Activated CD8-positive, alpha-beta memory T cell treated with anti-CD3 and anti-CD28 coated beads for 1 hour (primary cell): ENCODE measurements around the gene GOLGA5.
"Not testable (repeated sequence)": the region's sequence is repeated elsewhere in the genome, so short reads cannot be mapped to it uniquely, and the experiment has no call there.

Experiments used
- DNase-seq, 2 donors: peaks; one replicate each; pipeline ENCODE4 v3.0.0-alpha.2; 2020; ENCODE audit warnings: low read depth in 1 of 2; ENCODE audit errors: extremely low read depth in 1 of 2

The GOLGA5 gene, protein sequence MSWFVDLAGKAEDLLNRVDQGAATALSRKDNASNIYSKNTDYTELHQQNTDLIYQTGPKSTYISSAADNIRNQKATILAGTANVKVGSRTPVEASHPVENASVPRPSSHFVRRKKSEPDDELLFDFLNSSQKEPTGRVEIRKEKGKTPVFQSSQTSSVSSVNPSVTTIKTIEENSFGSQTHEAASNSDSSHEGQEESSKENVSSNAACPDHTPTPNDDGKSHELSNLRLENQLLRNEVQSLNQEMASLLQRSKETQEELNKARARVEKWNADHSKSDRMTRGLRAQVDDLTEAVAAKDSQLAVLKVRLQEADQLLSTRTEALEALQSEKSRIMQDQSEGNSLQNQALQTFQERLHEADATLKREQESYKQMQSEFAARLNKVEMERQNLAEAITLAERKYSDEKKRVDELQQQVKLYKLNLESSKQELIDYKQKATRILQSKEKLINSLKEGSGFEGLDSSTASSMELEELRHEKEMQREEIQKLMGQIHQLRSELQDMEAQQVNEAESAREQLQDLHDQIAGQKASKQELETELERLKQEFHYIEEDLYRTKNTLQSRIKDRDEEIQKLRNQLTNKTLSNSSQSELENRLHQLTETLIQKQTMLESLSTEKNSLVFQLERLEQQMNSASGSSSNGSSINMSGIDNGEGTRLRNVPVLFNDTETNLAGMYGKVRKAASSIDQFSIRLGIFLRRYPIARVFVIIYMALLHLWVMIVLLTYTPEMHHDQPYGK

DNA sequence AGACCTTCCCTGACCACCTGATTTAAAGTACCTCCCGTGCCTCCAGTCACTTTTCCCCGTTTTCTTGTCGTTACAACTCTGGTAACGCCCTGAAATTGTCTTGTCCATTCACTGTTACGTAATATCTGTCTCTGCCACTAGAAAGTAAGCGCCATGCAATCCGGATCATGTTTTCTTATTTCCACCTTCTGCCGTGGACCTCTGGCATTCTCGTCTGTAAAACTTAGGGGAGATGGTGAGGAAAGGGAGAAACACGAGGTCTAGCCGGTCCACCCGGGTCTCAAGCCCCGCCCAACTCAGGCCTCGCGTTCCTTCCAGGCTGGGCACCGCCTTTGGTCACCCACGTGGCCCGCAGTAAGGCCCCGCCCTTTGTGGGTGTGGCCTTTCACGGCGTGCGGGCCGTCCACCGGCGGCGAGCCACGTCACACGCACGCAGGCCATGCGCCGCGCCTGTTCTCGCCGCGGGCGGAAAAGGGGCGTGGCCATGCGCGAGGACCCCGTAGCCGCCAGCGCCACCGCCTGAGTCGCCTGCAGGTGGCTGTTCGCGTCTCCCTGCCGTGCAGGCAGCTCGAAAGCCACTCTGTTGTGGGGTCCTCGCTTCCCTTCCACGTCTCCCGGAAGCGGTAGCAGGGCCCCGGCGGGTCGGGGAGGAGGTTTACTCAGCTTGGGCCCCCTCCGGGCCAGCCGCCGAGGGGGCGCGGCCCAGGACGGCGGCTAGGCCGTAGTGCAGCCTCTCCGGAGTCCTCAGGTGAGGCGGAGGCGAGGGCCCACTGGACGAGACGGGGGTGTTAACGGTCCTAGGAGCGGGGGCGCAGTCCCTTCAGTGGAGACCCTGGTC lies at the start of gene GOLGA5:
GOLGA5 (plus strand) TSS at position 597 of the 838 bp plus-strand sequence. CDS start 3,133 bp downstream, outside the sequence.
- peak; percentile 92 to 96 for DNase-seq

DNA sequence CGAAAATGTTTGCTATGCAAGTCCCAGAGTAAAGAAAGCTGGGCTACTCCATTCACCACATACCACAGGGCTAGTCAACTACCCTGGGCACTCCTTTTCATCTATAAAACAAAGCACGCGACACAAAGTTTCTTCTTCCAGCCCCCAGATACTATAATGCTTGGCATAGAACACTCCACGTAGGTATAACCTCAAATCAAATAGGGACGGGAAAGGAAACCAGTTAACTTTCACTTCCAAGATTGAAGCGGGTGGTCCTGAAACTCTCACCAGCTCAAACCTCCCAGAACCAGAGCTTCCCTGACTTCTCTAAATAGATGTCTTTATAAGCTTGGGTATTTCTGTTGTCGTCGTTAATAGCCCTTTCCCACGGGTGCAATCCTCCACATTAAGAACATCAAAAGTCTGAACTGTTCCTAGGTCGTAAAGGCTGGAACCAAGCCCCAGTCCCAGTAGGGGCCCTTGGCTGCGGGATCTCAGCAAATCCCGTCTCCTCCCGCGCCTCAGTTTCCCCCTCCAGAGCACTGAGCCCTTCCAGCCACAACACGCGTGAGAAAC lies 46.3 kb upstream of the GOLGA5 start:
- no peak for DNase-seq

DNA sequence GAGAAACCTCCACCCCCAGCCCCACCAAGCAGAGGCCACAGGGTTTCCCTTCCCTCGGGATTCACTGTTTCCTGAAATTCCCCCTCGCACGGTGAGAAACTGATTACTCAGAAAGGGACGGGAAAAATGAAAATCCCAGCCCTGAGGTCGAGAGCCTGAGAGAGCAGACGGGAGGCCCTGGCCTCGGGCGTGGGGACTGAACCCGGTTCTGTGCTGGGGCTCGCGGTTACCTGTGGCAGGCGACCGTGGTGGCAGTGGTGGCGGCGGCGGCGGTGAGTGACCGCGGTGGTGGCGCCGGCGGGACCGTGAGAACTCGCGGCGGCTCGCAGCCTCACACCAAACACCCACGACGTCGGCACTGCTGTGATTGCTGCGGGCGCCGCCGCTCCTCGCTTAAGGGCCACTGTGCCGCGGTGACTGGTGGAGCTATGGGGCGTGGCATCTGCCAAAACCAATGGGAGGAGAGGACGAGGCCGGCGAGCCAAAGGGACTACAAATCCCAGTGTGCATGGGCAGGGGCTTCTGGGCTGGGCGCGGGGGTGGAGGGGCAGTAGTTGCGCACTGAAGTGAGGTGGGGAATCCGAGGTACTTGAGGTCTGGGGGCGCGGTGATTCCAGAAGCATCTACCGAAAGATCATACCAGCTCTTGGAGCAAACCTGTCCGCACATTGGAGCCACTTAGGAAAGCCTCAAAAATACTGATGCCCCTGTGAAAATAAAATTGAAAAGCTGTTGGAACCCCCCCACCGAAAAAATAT lies 45.7 kb upstream of the GOLGA5 start, which contains the start of gene LGMN:
LGMN (minus strand) TSS at position 369 of the 758 bp plus-strand sequence. CDS start 15,841 bp downstream, outside the sequence.
- peak; percentile 67 to 73 for DNase-seq

DNA sequence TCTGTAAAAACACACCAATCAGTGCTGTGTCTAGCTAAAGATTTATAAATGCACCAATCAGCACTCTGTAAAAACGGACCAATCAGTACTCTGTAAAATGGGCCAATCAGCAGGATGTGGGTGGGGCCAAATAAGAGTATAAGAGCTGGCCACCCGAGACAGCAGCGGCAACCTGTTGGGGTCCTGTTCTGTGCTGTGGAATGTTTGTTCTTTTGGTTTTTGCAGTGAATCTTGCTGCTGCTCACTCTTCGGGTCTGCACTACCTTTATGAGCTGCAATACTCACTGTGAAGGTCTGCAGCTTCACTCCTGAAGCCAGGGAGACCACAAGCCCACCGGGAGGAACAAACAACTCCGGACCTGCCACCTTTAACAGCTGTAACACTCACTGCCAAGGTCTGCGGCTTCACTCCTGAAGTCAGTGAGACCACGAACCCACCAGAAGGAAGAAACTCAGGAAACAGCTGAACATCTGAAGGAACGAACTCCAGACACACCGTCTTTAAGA lies 43.8 kb upstream of the GOLGA5 start:
- DNase-seq: not testable (repeated sequence)

DNA sequence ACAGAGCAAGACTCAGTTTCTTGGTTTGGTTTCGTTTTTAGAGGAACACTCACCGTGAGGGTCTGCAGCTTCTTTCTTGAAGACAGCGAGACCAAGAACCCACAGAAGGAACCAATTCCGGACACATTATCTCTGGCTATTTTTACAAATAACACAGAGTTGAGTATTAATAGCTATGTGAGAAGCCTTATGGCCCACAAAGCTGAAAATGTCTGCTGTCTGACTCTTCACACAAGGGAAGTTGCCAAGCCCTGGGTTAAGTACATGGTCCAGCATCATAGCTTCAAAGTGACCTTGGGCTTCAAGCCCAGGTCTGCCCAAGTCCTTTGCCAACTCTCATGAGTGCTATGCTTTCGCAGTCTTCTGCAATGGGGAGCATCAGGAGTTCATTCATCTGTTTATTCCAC lies 43.1 kb upstream of the GOLGA5 start:
- DNase-seq: no peak

DNA sequence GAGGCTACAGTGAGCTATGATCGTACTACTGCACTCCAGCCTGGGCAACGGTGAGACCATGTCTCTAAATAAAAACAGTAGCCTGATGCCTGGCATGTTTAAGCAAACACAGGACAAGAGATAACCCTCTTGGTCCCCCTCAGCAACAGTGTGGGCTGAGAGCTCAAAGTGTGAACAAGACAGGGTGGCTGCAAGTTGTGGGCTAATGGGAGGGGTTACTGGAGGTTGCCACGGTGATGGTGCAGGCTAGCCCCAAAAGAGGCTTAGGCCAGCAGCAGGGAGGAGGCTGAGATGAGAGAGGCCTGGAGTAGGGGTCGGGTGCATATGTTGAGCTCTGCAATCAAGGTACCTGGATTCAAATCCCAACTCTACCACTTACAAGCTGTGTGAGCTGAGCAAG lies 42.3 kb upstream of the GOLGA5 start:
- no peak for DNase-seq

DNA sequence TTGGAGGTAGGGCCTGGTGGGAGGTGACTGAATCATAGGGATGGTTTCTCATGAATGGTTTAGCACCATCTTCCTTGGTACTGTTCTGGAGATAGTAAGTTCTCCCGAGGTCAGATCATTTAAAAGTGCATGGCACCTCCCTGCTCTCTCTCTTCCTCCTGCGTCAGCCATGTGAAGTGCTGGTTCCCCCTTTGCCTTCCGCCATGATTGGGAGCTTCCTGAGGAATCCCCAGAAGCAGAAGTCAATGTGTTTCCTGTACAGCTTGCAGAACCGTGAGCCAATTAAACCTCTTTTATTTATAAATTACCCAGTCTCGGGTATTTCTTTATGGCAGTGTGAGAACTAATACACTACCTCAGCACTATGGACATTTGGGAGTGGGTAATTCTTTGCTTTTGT lies 40.9 kb upstream of the GOLGA5 start:
- no peak for DNase-seq

DNA sequence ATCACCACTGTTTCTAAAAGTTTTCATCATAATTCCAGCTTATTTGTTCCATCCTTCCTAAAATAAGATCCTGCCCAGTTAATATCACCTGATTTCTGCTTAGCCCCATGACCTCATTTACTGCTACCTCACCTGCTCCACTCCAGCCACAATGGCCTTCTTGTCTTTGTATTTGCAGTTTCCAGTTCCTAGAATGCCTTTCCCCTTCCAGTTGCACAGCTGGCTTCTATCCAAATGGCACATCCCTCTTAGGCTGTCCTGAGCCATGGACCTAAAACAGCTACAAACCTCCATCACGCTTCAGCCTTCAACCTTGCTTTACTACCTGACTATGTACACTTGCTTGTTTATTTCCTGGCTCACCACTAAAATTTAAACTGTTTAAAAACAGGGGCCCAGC lies 39.1 kb upstream of the GOLGA5 start:
- no peak for DNase-seq

DNA sequence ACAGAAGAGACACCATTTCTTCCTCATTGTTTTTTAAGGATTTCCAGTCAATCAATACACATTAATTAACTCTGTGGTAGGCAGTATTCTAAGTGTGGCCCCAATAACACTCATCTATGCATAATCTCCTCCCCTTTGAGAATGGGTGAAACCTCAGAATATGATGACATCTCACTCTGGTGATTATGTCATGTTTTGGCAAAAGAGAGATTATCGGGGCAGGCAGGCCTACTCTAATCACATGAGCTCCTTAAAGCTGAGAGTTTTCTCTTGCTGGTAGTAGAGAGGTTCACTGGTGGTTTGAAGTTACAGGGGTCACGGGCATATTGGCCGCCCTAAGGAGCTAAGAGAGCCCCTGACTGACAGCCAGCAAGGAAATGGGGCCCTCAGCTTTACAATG lies 38.6 kb upstream of the GOLGA5 start:
- DNase-seq: no peak

DNA sequence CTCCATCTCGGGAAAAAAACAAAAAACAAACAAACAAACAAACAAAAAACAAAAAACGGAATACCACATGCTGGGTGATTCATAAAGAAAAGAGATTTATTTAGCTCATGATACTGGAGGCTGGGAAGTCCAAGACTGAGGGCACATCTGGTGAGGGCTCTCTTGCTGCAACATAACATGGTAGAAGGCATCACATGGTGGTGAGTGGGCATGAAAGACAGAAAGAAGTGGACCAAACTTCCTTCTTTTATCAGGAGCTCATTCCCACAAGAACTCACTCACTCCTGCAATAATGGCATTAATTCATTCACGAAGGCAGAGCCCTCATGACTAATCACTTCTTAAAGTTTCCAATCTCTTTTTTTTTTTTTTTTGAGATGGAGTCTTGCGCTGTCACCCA lies 37.7 kb upstream of the GOLGA5 start:
- DNase-seq: no peak

DNA sequence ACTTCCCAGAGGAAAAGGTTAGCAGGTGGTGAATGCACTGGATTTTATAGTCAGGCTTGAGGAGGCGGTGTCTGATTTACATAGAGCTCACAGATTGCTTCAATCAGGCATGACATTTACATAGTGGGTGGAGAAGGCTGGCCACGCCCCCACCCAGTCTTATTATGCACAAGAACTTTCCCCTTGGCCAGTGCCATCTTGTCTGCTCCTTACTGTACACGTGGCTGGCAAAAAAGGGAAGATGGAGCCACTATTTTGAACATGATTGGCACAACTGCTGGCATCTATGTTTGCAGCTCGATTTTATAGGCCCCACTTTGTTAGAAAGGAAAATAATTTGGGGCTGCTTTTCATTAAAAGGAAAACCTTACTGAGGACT lies 34.8 kb upstream of the GOLGA5 start:
- no peak for DNase-seq

DNA sequence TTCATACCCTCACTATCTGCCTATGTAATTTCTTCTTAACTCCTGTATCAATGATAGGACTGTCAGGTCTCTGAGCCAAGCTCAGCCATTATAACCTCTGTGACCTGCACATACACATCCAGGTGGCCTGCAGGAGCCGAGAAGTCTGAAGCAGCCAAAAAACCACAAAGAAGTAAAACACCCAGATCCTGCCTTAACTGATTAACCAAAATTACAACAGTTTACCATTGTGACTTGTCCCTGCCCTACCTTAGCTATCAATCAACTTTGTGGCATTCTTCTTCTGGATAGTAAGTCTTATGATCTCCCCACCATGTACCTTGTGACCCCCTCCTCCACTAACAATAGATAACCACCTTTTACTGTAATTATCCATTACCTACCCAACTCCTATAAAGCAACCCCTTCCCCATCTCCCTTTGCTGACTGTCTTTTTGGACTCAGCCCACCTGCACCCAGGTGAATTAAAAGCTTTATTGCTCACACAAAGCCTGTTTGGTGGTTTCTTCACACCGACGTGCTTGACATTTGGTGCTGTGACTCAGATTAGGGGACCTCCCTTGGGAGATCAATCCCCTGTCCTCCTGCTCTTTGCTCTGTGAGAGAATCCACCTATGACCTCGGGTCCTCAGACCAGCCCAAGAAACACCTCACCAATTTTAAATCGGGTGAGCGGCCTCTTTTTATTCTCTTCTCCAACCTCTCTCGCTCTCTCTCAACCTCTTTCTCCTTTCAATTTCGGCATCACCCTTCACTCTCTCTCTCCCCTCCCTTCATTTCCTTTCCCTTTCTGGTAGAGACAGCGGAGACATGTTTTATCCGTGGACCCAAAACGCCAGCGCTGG lies 34.2 kb upstream of the GOLGA5 start:
- no peak for DNase-seq

DNA sequence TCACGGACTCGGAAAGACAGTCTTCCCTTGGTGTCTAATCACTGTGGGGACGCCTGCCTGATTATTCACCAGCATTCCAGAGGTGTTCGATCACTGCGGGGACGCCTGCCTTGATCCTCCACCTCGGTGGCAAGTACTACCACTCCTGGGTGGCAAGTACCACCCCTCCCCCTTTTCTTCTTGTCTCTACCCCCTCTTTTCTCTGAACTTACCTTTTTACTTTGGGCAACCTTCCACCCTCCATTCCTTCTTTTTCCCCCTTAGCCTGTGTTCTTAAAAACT lies 33.6 kb upstream of the GOLGA5 start:
- DNase-seq: no peak

DNA sequence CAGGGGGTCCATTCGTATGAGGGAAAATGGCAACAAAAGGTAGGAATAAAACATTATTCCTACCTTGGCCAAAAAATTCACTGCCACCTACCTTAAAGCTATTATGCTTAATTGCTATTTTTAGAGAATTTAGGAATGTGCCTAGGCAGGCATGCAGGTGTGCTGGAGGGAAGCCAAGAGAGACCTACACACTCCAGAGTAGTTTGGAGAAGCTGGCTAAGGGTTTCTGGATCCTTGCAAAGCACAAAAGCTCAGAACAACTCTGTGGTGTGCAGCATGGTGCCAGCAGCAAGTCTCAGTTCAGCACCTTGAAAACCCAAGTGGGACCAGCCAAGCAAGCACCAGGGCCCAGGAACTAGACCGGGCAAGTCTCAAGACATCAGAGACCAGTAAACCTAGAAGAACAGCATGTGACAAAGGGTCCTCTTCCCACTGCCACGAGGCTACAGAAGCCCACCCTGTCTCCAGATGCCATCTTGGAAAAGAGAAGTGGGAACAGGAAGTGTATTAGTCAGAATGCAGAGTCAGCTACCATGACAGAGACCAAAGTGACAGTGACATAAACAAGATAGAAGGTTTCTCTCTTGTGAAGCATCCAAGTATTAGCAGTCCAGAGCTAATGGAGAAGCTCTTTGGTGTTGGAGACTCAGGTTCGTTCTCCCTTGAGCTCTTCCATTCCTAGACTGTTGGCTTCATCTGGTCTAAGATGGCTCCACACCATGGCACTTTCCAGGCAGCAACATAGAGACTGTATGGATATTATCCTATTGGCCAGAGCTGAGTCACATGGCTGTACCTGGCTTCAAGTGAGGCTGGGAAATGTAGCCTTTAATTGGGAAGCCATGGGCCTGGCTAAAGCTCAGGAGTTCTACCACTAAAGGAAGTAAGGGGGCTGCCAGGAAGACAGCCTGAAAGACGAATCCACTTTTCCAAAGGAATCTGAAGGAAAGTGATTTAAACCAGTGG lies 30.2 kb upstream of the GOLGA5 start:
- DNase-seq: not testable (repeated sequence)

DNA sequence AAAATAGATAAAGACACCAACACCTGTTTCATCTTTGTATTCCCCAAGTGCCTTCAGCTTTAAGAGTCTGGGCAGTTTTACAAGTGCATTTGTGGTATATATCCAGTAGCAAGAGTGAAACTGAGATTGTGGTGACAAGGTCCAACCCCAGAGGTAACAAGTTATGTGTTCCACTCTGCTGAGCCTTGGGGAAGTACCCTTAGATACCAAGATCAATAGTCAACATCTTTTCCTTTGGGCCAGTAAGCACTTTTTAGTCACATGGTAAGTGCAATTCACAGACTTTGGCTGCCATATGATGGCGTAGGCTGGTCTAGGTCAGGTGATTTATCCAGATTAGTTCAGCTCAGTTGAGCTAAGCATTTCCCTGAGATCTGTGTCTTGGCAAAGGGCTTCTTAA lies 25.9 kb upstream of the GOLGA5 start:
- DNase-seq: not testable (repeated sequence)

DNA sequence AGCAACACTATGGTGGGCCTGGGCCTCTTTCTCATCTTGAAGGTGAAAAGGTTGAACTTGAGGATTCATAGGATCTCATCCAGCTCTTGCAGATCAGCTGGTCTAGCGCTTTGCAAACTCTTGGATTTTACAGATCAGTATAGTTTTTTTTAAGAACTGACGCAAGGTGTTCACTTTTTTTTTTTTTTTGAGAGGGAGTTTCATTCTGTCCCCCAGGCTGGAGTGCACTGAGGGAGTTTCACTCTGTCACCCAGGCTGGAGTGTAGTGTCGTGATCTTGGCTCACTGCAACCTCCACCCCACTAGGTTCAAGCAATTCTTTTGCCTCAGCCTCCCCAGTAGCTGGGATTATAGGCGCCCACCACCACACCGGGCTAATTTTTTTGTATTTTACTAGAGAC lies 25.3 kb upstream of the GOLGA5 start:
- no peak for DNase-seq

DNA sequence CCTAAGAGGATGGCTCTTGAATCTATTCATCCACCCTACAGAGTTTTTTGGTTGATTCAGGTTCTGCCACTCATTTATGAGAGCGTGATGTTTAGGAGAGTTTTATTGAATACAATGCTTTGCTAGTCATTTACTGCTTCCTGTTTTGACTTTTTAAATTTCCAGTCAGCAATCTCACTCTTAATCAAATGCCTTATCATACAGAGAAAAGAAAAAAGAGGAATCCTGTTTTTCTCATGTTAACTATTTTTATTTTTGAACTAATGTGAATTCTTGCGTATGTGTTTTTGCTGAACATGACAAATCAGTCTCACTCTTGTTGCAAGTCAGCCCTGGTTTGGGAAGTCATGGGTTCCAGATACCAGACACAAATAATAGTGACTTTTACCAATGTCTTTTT lies 23.6 kb upstream of the GOLGA5 start:
- DNase-seq: no peak

DNA sequence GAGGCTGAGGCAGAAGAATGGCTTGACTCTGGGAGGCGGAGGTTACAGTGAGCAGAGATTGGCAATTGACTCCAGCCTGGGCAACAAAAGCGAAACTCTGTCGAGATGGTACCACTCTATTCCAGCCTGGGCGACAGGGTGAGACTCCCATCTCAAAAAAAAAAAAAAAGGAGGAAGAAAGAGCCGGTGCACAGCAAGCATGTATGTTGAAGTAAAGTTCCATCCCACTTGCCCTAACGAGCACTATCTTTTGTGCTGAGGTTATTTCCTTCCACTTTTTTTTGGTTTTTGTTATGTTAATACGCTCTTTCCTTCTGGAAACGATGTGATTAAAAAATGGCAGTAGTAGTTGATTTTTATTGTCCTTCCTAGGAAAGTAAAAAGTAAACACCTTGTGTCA lies 19.5 kb upstream of the GOLGA5 start:
- DNase-seq: no peak
